T-helper 2 cell treated with Interferon-gamma antibody and Interleukin-4, amounts not matched to agents 100 ng/mL and 5 ng/mL, for 36 hours (primary cell): Measurements from ENCODE around the gene DPP3. TPM values are rescaled to one million over a fixed set of nuclear protein-coding genes. Genes with fewer than 3 reads are reported as not detected.
"Not testable (repeated sequence)": the region's sequence is repeated elsewhere in the genome, so short reads cannot be mapped to it uniquely, and the experiment has no call there.

Source experiments
- intact Hi-C: fragments of 100-400 bp; cut with micrococcal nuclease; formaldehyde crosslinking; loops from one replicate; pipeline ENCODE4 v1.15.1; 2023
- total RNA-seq: library from RNA; stranded (reverse); gene quantifications from 2 replicates; pipeline ENCODE4 v1.2.3, GENCODE V29; 2022

The DPP3 gene
- total RNA-seq, 1 donor from 2014 or later, result 89.6 TPM

GRCh38 chr11:66530927-66531709 is 50.9 kb downstream of the DPP3 start:
- intact Hi-C loops, result no loop called here

- intact Hi-C loops, result no loop called here
Measured at GRCh38 chr11:66531841-66532240, 51.6 kb downstream of the DPP3 start.

- intact Hi-C loops, result no loop called here
Measured at GRCh38 chr11:66532784-66533183, 52.5 kb downstream of the DPP3 start.

- intact Hi-C loops, result no loop called here
Measured at GRCh38 chr11:66539170-66539869, 59.1 kb downstream of the DPP3 start.

- intact Hi-C loops, result no loop called here
Measured at GRCh38 chr11:66539870-66540213, 59.6 kb downstream of the DPP3 start.

- intact Hi-C loops, result not testable (repeated sequence)
Measured at GRCh38 chr11:66540598-66540997, 60.4 kb downstream of the DPP3 start.

GRCh38 chr11:66541892-66542291 is 61.7 kb downstream of the DPP3 start:
- intact Hi-C loops, result no loop called here

- intact Hi-C loops, result no loop called here
Measured at GRCh38 chr11:66542362-66542761, 62.1 kb downstream of the DPP3 start.

GRCh38 chr11:66543263-66544107 is 63.3 kb downstream of the DPP3 start:
- intact Hi-C loops, result no loop called here

GRCh38 chr11:66544952-66545351 is 64.7 kb downstream of the DPP3 start:
- intact Hi-C loops, result not testable (repeated sequence)

GRCh38 chr11:66545701-66546367 is 65.6 kb downstream of the DPP3 start, which contains the start of gene ZDHHC24:
ZDHHC24 (minus strand) TSS chr11:66546048; CDS start chr11:66546003, 45 bp downstream.
- intact Hi-C loops, result loop anchor here (1.0 kb wide), 3 partner anchors 47 to 131 kb away; partner anchors contain the start of genes CCDC87, CCS, DPP3 and RBM4B

- intact Hi-C loops, result loop anchor here (1.0 kb wide), 3 partner anchors 47 to 131 kb away; partner anchors contain the start of genes CCDC87, CCS, DPP3 and RBM4B
Measured at GRCh38 chr11:66546368-66546965, 66.2 kb downstream of the DPP3 start, which contains the start of gene ACTN3. ACTN3 (plus strand) TSS chr11:66546903; CDS start chr11:66546938, 35 bp downstream.

- intact Hi-C loops, result loop anchor here (1.0 kb wide), 3 partner anchors 46 to 130 kb away; partner anchors contain the start of genes CCDC87, CCS, DPP3 and RBM4B
Measured at GRCh38 chr11:66546966-66547661, 66.9 kb downstream of the DPP3 start.

GRCh38 chr11:66547662-66548009 is 67.4 kb downstream of the DPP3 start:
- intact Hi-C loops, result no loop called here

GRCh38 chr11:66548041-66548440 is 67.8 kb downstream of the DPP3 start:
- intact Hi-C loops, result no loop called here

- intact Hi-C loops, result no loop called here
Measured at GRCh38 chr11:66548774-66549630, 68.8 kb downstream of the DPP3 start.

- intact Hi-C loops, result no loop called here
Measured at GRCh38 chr11:66549696-66550095, 69.5 kb downstream of the DPP3 start.

- intact Hi-C loops, result no loop called here
Measured at GRCh38 chr11:66550887-66551286, 70.7 kb downstream of the DPP3 start.

GRCh38 chr11:66554602-66555001 is 74.4 kb downstream of the DPP3 start:
- intact Hi-C loops, result no loop called here
